Endometrium (tissue), 2 donors: ENCODE measurements around the gene ZC3H12C.
"Not testable (repeated sequence)": the region's sequence is repeated elsewhere in the genome, so short reads cannot be mapped to it uniquely, and the experiment has no call there.

ENCODE experiments used
- FAIRE-seq: peaks from 2 replicates; lab custom pipeline; 2012; peaks lifted over from hg19 to GRCh38; lab: Jason Lieb, UNC
- donor health status: control.
- donor health status: control.

Gene ZC3H12C

DNA sequence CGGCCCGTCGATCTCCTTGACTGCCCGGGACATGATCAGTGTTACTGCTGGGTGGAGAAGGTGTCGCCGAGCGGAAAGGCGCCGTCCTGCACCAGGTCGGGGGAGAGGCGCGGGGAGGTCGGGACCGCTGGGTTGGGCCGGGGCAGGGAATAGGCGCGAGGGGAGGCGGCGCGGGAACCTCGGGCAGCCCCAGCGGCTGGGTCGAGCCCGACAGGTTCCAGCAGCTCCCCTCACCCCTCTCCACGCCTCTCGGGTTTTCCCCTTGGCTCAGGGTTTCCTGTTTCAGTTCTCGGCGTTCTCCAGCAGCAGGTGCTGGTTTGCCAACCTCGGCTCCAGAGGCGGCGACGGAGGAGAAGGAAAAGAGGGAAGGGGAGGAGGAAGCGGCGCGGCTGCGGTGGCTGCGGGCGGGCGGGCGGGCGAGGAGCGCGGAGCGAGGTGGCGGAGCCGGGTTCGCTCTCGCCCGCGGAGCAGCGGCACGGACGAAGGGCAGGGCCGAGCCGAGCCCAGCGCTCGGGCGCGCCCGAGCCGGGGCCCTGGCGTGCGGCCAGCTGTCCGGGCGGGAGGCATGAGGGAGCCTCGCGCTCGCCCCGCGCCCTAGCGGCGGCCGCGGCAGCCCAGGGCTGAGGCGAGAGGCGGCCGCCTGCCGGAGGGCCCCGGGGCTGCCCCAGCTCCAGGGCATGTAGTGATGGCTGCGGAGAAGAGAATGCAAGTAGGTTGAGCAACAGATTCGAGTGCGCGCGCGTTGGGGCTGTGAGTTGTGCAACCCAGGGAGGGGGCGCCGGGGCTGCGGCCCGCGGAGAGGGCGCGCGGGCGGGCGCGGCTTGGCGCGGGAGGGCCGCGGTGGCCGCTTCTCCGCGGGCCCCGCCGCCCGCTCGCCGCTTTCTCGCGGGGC is at the start of gene ZC3H12C:
TSS of gene ZC3H12C (plus strand) at position 878 of the 892 bp plus-strand sequence. CDS start 20 bp downstream, outside the sequence.
- FAIRE-seq = no peak

DNA sequence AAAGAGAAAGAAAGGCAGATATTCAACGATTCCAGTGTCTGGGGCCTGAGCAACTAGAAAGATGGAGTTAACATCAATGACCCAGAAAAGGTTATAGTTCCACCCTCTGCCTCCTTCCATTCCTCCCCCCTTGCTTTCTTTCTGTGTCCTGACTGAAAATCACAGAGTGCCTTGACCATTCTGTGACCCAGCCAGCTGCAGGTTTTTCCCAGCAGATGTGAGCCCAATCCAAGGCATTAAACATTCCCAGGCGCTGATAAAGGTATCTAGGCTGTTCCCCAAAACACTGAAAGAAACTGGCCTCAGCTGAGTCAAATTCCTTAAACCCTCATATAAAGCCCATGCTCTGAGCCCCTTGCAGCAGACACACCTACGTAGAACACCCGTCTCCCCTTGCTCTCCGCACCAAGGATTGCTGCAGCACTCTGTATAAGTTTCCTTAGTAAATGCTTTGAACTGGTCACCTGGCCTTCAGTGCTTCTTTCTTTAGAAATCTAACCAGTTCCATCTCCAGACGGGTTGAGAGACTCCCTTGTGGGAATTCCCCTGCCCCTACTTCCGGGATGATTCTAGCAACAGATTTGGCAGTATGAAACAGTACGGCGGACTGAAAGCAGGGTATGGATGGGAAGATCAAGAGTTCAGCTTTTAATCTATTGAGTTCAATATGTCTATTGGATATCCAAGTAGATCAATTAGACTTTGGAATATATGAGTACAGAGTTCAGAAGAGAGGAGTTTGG is 48.8 kb upstream of the ZC3H12C start:
- no peak for FAIRE-seq

DNA sequence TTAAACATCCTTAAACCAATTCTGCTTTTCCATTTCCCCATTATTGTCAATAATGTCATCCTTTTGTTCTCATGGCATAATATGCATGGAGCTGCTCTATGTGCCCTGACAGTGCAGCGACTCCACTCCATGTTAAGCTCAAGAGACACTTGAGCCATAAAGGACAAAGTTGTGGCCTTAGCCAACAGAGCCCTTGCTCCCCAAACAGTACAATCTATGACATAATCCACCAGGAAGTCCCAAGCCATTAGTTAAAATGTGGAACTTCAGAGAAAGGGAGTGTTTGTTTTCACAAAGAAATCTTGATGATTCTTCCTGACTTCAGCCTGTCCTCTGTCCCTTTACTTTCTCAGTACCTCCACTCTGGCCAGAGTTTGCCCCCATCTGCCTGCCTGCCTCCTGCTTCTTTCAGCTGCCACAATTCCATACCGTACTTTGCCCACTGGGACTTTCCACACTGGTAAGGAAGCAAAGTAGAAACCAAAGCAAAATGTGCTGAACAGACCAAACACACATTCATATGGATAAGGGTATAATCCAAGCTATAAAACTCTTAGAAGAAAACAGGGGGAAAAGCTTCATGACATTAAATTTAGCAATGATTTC is 46.3 kb upstream of the ZC3H12C start:
- FAIRE-seq = no peak

- FAIRE-seq = no peak
These were observed 43.5 kb upstream of the ZC3H12C start for GRCh38 chr11:110049501-110050200.

- FAIRE-seq = no peak
These were observed 43.0 kb upstream of the ZC3H12C start for GRCh38 chr11:110050201-110050506.

GRCh38 chr11:110053848-110054414 is 39.3 kb upstream of the ZC3H12C start:
- FAIRE-seq = no peak

GRCh38 chr11:110056956-110057355 is 36.2 kb upstream of the ZC3H12C start:
- FAIRE-seq = no peak

GRCh38 chr11:110059706-110060463 is 33.3 kb upstream of the ZC3H12C start:
- no peak for FAIRE-seq

GRCh38 chr11:110061296-110061695 is 31.9 kb upstream of the ZC3H12C start:
- FAIRE-seq = no peak

GRCh38 chr11:110062247-110062646 is 30.9 kb upstream of the ZC3H12C start:
- FAIRE-seq = no peak

DNA sequence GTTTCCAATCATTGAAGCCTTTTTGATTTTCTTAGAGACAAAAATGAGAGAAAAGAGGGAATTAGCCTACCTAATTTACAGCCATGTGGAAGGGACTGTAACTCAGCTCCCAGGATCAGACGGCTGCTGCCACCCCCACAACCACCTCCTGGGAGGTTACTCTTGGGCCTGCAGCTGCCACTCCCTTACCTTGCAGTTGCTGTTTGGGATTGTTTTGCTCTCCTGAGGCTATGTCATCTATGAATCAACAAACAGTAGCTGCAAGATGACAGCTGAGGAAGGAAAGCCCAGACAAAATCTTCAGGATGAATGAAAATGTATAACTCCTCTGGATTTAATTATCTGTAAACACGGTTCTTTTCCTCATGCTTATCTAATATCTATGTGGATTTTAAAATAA is 28.0 kb upstream of the ZC3H12C start:
- no peak for FAIRE-seq

- FAIRE-seq = not testable (repeated sequence)
These were observed 25.2 kb upstream of the ZC3H12C start for GRCh38 chr11:110068001-110068400.

GRCh38 chr11:110069158-110069737 is 23.9 kb upstream of the ZC3H12C start:
- FAIRE-seq = no peak

- FAIRE-seq = no peak
These were observed 23.0 kb upstream of the ZC3H12C start for GRCh38 chr11:110070176-110070575.

DNA sequence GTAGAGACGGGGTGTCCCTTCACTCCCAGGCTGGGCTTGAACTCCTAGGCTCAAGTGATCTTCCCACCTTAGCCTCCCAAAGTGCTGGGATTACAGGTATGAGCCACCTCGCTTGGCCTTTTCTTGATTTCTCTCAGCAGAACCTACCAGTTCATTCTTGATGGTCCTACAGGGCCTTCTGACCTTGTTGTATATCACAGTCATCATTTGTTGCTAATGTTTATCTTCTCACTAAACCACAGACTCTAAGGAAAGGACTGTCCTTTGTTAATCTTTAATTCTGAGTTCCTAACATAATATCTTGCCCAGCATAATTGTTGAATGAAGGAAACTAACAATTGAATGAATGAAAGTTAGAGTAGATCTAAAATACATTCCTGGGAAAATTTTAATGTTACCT is 22.0 kb upstream of the ZC3H12C start:
- no peak for FAIRE-seq

DNA sequence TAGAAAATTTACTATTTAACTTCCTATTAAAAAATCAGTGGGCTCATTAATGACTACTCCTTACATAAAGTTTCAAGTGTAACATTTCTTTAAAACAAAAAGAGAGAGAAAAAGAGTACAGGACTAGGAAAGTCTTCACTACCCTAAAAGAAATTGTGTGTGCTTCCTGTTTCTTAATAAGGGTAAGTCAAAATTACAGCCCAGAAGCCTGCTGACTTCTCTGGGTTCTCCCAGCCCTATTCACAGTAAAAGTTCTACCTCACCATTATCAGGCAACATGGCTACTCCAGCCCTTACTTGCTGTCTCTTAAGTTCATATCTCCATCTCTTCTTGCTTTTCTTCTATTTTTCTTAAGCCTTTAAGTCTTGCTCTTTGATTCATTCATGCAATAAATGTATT is 20.3 kb upstream of the ZC3H12C start:
- FAIRE-seq = no peak

- FAIRE-seq = no peak
These were observed 18.7 kb upstream of the ZC3H12C start for GRCh38 chr11:110074499-110074898.

DNA sequence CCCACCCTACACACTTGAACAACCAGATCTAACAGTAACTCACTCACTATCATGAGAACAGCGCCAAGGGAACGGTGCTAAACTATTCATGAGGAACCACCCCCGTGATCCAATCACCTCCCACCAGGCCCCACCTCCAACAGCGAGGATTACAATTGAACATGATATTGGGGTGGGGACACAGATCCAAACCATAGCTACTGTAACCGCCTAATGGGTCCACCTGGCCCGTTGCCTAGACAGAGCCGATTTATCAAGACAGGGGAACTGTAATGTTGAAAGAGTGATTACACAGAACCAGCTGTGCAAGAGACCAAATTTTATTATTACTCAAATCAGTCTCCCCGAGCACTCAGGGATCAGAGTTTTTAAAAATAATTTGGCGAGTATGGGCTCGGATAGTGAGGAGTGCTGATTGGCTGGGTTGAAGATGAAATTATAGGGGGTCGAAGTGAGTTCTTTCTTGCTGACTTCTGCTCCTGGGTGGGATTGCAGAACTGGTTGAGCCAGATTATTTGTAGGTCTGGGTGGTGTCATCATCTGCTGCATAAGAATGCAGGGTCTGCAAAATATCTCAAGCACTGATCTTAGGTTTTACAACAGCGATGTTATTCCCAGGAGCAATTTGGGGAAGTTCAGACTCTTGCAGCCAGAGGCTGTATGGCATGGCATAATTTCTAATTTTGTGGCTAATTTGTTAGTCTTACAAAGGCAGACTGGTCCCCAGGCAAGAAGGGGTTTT is 17.9 kb upstream of the ZC3H12C start:
- FAIRE-seq = no peak

- no peak for FAIRE-seq
These were observed 17.4 kb upstream of the ZC3H12C start for GRCh38 chr11:110075847-110076208.

DNA sequence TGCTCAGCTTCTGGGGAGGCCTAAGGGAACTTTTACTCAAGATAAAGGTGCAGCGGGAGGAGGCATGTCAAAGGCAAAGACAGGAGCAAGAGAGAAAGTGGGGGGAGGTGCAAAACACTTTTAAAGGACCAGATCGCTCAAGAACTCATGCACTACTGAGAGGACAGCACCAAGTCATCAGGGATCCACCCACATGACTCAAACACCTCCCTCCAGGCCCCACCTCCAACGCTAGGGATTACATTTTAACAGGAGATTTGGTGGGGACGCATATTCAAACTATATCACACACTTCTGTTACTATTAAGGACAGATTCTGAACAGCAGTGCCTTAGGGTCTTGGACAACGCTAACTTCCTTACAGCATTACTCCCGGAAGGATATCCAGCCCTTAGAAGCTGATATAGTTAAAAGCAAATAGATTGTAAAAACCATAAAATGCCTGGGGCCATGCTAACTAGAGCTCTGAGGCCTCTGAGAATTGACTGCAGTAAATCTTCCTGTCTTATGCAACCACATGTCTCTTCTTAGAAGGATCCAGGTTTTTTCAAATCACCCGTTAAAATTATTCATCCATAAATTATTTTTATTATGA is 16.7 kb upstream of the ZC3H12C start:
- FAIRE-seq = no peak
